HG03025 (cell line): ENCODE results near the gene ASB13.
"Not testable (repeated sequence)": the region's sequence is repeated elsewhere in the genome, so short reads cannot be mapped to it uniquely, and the experiment has no call there.

Experiments
- ATAC-seq: cut with Tn5 transposase; IDR thresholded peaks from one replicate; pipeline ENCODE4 v1.9.1; 2021; ENCODE audit warnings: mild to moderate bottlenecking, moderate library complexity; ENCODE audit not compliant: unreplicated experiment, low FRiP score

ASB13 gene

DNA sequence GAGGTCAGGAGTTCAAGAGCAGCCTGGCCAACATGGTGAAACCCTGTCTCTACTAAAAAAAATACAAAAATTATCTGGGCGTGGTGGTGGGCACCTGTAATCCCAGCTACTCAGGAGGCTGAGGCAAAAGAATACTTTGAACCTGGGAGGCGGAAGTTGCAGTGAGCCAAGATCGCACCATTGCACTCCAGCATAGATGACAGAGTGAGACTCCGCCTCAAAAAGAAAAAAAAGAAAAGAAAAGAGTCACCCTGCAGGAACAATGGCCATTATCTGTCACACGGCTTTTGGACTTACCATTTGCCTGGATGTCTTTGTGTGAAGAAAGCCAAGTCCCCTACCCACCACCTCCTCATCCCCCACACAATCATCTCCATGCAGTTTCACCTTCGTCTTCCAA lies 73.0 kb downstream of the ASB13 start:
- not testable (repeated sequence) for ATAC-seq

GRCh38 chr10:5592070-5592469 lies 74.3 kb downstream of the ASB13 start:
- no peak for ATAC-seq

- no peak for ATAC-seq
Measured at GRCh38 chr10:5591336-5591824, 75.0 kb downstream of the ASB13 start.

DNA sequence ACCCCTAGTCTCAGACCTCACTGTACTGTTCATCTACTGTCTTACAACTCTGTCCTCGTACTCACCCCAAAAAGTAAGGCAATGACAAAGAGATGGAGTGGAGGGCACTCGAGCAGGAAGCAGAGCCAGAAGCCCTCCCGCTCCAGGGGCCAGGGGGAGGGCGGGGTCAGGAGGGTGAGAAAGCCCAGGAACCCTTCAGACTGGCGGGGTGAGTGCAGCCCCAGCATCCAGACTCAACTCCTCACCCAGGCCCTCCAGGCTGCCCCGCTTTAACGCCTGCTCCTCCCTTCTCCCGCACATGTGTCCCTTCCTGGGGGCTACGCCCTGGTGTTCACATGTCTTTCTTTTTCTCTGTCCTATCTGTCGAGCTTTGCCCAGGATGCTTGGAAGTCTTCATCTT lies 75.6 kb downstream of the ASB13 start:
- ATAC-seq, result no peak

DNA sequence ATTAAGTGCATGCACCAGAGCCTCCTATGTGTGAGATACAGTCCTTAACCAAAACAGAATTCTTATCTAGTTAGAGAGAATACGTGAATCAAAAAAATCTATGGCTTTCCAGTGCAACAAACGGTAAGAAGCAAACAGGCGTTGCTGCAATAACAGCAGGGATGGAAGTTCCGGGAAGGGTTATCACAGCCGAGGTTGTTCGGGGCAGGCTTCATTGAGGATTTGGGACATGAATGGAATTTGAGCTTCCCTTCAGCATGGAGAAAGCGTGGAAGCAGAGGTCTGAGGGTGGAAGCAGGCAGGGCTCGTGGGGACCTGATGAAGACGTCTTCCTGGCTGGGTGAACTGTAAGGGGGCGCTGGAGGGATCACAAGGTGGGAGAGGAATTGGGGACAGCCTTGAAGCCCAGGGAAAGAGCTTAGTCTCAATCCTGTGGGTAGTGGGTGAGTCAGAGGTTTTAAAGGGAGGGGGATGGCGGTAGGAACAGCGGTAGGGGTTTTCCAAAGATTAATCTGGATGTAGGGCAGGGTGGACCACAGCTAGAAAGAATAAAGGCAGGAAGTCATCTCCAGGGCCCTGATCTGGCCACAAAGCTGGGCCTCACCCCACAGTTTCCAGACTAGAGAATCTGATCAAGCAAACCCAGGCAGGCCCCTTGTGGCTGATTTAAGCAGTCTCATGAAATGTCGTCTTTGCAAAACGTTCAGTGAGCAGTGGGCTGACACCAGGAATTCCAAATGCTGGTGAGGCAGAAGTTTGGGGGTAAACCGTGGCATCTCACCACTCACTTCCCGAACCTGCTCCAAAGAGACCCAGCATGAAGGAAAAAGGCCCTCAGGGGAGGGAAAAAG lies 76.5 kb downstream of the ASB13 start:
- no peak for ATAC-seq

DNA sequence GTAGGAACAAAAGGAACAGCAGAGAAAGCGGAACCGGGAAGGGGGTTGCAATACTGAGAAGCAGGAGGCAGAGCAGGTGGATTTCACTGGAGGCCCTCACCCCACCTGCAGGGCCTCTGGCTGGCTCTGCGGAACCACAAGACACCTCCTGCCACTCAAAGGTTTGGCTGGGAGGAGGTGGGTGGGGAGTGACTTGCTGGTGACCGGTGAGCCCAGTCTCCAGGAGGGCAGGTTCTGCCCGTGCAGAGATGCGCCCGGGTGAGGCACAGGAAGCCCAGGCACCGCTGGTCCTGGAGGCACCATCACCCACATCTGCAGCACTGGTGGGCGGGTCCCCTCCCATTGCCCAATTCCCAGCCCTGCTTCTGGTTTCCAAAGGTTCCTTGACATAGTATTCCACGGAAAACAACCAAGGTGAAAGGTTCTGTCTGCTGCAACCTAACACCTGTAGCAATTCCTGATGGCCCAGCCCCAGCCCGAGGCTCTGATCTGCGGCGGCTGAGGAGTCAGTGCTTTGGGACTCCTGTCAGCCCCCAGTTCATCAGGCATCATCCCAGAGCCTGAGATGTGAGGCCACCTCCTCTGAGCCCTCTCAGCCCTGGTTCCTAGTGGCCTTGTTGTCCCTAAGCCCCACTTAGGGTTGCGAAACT lies 77.3 kb downstream of the ASB13 start:
- ATAC-seq, result no peak
